Loucy (cell line): ENCODE measurements around the gene FAM161B.

Source experiments
- CTCF ChIP-seq: fragments of 200-600 bp; sonication (generic); conservative IDR thresholded peaks from 2 replicates; pipeline ENCODE4 v1.5.1; 2014; ENCODE audit warnings: mild to moderate bottlenecking, antibody characterized with exemption, low read length
- EZH2phosphoT487 ChIP-seq: fragments of 200-600 bp; IDR thresholded peaks from 2 replicates; pipeline ENCODE4 v1.6.1; 2018; ENCODE audit warnings: antibody characterized with exemption, mild to moderate bottlenecking, moderate library complexity, borderline replicate concordance

GRCh38 chr14:73884438-73885190 is 65.3 kb downstream of the FAM161B start:
- TF ChIP-seq CTCF = no peak
- TF ChIP-seq EZH2phosphoT487 = no peak
